ENCODE results near the gene NGF. TPM values are rescaled to one million over a fixed set of nuclear protein-coding genes. Genes with fewer than 3 reads are reported as not detected.

NGF gene
- total RNA-seq, 4 donors from 2014 or later: not detected

DNA sequence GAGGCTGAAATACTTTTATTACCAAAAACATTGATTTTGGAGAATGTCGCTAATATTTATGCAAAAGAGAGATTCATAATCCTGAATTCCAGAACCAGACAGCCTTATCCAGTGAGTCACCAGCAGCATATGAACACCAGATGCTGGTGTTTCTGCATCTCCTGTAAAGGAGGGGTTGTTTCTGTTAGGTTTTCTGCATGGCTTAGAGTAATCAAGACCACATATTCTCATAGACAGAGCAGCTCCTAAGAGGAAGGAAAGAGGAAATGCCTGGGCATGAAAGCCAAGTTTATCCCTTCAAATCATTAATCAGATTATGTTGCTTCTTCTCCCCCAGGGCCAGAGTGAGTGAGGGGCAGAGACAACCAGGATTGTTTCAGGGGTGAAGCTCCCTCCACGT lies 86.2 kb downstream of the NGF start:
- Histone ChIP-seq H3K4me1 (no peaks in the 10 kb centered on the region), H3K27ac (no peak overlapping the region), H3K9me3 (no peaks in the 10 kb centered on the region), H3K4me3 (no peak overlapping the region), H3K27me3 (no peaks in the 10 kb centered on the region), H3K36me3 (no peaks in the 10 kb centered on the region)
- TF ChIP-seq, protein P1, sequence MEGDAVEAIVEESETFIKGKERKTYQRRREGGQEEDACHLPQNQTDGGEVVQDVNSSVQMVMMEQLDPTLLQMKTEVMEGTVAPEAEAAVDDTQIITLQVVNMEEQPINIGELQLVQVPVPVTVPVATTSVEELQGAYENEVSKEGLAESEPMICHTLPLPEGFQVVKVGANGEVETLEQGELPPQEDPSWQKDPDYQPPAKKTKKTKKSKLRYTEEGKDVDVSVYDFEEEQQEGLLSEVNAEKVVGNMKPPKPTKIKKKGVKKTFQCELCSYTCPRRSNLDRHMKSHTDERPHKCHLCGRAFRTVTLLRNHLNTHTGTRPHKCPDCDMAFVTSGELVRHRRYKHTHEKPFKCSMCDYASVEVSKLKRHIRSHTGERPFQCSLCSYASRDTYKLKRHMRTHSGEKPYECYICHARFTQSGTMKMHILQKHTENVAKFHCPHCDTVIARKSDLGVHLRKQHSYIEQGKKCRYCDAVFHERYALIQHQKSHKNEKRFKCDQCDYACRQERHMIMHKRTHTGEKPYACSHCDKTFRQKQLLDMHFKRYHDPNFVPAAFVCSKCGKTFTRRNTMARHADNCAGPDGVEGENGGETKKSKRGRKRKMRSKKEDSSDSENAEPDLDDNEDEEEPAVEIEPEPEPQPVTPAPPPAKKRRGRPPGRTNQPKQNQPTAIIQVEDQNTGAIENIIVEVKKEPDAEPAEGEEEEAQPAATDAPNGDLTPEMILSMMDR (IDR thresholded peaks at IDR 0.05): no peak
- TF ChIP-seq POLR2A (IDR thresholded peaks at IDR 0.05): no peak
- DNase-seq: no peak

DNA sequence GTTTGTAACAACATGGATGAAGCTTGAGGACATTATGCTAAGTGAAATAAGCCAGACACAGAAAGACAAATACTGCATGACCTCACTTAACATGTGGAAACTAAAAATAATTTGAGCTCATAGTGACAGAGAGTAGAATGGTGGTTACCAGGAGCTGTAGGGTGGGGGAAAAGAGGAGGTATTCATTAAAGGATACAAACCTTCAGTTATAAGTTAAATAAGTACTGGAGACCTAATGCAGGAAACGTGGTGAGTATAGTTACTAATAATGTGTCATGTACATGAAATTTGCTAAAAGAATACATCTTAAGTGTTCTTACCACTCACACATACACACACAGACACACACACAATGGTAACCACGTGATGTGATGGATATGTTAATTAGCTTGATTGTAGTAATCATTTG lies 86.7 kb downstream of the NGF start:
- Histone ChIP-seq H3K27me3 (no peaks in the 10 kb centered on the region), H3K4me3 (no peak overlapping the region), H3K27ac (no peak overlapping the region), H3K4me1 (no peaks in the 10 kb centered on the region), H3K36me3 (no peaks in the 10 kb centered on the region), H3K9me3 (no peaks in the 10 kb centered on the region)
- TF ChIP-seq POLR2A (IDR thresholded peaks at IDR 0.05): no peak
- TF ChIP-seq, protein P1 (IDR thresholded peaks at IDR 0.05): no peak
- no peak for DNase-seq

DNA sequence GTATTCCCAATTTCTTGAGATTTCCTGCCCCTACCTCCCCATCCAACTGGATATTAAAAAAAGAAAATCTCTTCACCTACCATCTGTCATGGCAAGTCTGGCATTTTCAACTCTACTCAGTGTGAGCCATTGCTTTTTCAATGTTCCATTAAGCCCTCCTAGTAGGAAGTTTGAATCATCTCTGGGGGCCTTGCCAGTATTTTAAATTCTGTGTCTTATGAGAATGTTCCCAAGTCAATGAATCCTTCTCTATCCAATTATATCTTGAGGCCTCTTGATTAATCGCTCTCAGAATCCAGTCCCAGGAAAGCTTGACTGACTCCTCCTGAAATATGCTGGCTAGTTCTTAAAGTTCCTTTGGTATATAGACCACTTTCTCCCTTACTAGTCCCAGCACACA lies 91.5 kb downstream of the NGF start:
- Histone ChIP-seq H3K4me3 (no peak overlapping the region), H3K4me1 (no peaks in the 10 kb centered on the region), H3K27ac (no peak overlapping the region), H3K36me3 (no peaks in the 10 kb centered on the region), H3K9me3 (no peaks in the 10 kb centered on the region), H3K27me3 (no peaks in the 10 kb centered on the region)
- TF ChIP-seq, protein P1 (IDR thresholded peaks at IDR 0.05): no peak
- TF ChIP-seq POLR2A (IDR thresholded peaks at IDR 0.05): no peak
- no peak for DNase-seq

DNA sequence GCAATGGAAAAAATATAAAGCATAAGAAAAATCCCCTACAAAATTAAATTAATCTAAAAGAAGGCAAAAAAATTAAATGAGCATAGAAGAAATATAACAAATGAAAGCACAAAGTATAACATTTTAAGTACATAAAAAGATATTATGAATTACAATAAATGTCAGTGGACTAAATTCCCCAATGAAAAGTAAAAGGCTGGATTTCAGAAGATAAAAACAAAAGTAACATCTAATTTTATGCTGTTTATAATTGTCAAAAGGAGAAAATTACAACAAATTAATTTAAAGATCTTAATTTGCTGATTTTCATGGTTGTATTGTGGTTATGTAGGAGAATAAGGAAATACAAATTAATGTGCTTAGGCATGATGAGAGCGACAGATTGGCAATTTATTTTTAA lies 92.8 kb downstream of the NGF start:
- H3K27ac ChIP-seq: no peak overlapping the region
- H3K36me3 ChIP-seq: no peaks in the 10 kb centered on the region
- H3K27me3 ChIP-seq: no peaks in the 10 kb centered on the region
- no peaks in the 10 kb centered on the region for H3K4me1 ChIP-seq
- TF ChIP-seq POLR2A (IDR thresholded peaks at IDR 0.05): no peak
- TF ChIP-seq, protein P1 (IDR thresholded peaks at IDR 0.05): no peak
- DNase-seq: no peak
- H3K9me3 ChIP-seq: no peaks in the 10 kb centered on the region
- no peak overlapping the region for H3K4me3 ChIP-seq

DNA sequence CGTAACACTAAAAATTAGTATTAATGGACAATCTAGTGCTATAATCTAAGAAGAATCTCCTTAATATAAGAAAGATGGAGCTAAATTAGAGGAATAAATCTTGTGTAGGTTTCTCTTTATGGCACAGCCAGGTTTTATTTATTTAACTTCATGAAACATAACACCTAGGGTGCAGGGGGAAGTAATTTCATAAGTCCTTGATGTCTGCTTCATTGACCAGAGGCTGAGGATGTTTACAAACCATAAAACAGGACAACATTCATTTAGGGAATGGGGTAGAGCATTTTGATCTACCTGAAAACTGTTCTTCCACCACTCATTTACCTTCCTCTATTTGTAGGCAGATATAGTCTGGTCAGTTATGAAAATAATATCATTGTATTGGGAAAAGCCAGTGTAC lies 95.5 kb downstream of the NGF start:
- Histone ChIP-seq H3K27me3 (no peaks in the 10 kb centered on the region), H3K4me1 (no peaks in the 10 kb centered on the region), H3K36me3 (no peaks in the 10 kb centered on the region), H3K4me3 (no peak overlapping the region), H3K9me3 (no peaks in the 10 kb centered on the region), H3K27ac (no peak overlapping the region)
- TF ChIP-seq, protein P1 (IDR thresholded peaks at IDR 0.05): no peak
- TF ChIP-seq POLR2A (IDR thresholded peaks at IDR 0.05): no peak
- DNase-seq: no peak

DNA sequence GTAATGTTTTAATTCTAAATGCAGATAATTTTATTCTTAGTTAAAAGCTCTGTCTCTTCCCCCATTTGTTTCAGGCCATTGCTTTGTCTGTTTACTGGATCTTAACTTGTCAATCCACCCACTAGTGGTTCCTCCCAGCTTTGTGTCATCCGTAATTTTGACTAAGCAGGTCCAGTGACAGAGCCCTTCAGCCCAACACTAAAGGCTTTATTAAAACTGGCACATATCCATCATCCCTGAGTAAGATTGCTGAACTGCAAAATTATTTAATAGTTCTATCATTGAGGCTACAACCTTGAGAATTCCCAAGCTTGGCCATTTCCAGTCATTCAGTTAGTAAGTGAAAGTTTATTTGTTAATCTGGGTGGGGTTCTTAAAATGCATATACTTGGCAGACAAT lies 96.7 kb downstream of the NGF start:
- H3K36me3 ChIP-seq: no peaks in the 10 kb centered on the region
- H3K9me3 ChIP-seq: no peaks in the 10 kb centered on the region
- no peak for DNase-seq
- no peak overlapping the region for H3K27ac ChIP-seq
- no peaks in the 10 kb centered on the region for H3K27me3 ChIP-seq
- no peak overlapping the region for H3K4me3 ChIP-seq
- H3K4me1 ChIP-seq: no peaks in the 10 kb centered on the region
- no peak for TF ChIP-seq POLR2A (IDR thresholded peaks at IDR 0.05)
